Fibroblast of lung (primary cell): ENCODE results near the gene IP6K1.

Experiments used
- EZH2 ChIP-seq: IDR thresholded peaks from 2 replicates; pipeline ENCODE4 v1.5.1; 2012; ENCODE audit warnings: low read length, control low read depth, mild to moderate bottlenecking; ENCODE audit errors: missing control alignments
- TF ChIP-seq, protein P1 (sequence below), 2 donors: IDR thresholded peaks in 1 of 2; conservative IDR thresholded peaks in 1 of 2; 1 replicate in 1 of 2; 2 replicates in 1 of 2; pipeline ENCODE4 v1.5.1; 2011 to 2012; ENCODE audit warnings: low read length in 2 of 2, control low read depth in 1 of 2, inconsistent platforms in 1 of 2, low read depth in 1 of 2, mild to moderate bottlenecking in 1 of 2

DNA sequence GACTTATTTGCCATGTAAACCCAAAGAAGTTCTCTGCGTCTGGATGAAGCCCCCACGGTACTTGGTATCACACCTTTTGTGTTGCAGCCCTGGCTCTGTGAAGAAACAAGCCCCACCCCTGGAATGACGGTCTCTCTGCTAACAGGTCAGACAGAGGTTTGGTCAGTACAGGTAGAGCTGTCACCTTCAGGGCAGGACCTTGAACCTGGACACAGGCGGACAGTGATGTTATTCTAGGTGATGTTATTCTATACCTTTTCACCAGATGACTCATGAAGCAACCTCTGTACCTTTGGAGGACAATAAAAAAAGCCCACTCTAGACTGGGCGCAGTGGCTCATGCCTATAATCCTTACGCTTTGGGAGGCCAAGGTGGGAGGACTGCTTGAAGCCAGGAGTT, 51.6 kb downstream of the IP6K1 start:
- TF ChIP-seq, protein P1, sequence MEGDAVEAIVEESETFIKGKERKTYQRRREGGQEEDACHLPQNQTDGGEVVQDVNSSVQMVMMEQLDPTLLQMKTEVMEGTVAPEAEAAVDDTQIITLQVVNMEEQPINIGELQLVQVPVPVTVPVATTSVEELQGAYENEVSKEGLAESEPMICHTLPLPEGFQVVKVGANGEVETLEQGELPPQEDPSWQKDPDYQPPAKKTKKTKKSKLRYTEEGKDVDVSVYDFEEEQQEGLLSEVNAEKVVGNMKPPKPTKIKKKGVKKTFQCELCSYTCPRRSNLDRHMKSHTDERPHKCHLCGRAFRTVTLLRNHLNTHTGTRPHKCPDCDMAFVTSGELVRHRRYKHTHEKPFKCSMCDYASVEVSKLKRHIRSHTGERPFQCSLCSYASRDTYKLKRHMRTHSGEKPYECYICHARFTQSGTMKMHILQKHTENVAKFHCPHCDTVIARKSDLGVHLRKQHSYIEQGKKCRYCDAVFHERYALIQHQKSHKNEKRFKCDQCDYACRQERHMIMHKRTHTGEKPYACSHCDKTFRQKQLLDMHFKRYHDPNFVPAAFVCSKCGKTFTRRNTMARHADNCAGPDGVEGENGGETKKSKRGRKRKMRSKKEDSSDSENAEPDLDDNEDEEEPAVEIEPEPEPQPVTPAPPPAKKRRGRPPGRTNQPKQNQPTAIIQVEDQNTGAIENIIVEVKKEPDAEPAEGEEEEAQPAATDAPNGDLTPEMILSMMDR (conservative IDR thresholded peaks at IDR 0.05 in 1 of 2, IDR thresholded peaks at IDR 0.05 in 1 of 2; ENCODE audit: low read depth in 1 of 2, low read length in 2 of 2), result no peak
- no peak for TF ChIP-seq EZH2
